GM08714 (cell line): ENCODE data around the gene TANK.
"Not testable (repeated sequence)": the region's sequence is repeated elsewhere in the genome, so short reads cannot be mapped to it uniquely, and the experiment has no call there.

Source experiments
- H3K4me3 ChIP-seq: fragments of 200-500 bp; sonication (Bioruptor generic); 2 replicates; pipeline ENCODE4 v1.5.1; 2014; ENCODE audit warnings: mild to moderate bottlenecking, low read length, inconsistent platforms
- ZNF274 ChIP-seq: IDR thresholded peaks from 2 replicates; pipeline ENCODE4 v1.6.1; 2012; ENCODE audit warnings: mild to moderate bottlenecking, low read depth, low read length

Gene TANK

DNA sequence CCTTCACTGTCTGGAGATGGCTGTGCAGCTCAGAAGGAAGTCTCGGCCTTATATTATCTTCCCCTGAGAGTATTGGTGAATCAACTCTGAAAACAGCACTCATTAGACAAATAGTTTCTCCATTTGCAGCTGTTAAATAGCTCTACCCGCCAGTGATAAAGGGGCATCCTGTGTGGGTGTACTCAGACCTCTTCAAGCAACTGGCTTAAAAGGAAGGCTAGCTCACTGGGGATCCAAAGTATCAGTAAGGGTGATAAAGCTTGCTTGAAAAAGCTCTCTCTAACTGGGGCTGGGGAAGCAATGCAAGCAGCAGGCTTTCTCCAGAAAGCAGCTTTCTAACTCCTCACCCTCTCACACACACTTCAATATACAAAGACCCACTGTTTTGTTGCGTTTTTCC is 83.1 kb downstream of the TANK start:
- TF ChIP-seq ZNF274: no peak
- no peak overlapping the region; the same call in 1 of the 2 replicates for H3K4me3 ChIP-seq

- peak overlapping the region; percentile 61; the same call in 1 of the 2 replicates for H3K4me3 ChIP-seq
- no peak for TF ChIP-seq ZNF274
These were observed 83.7 kb downstream of the TANK start for GRCh38 chr2:161243905-161244304.

- peak overlapping the region; percentile 61 for H3K4me3 ChIP-seq
These were observed 84.4 kb downstream of the TANK start for GRCh38 chr2:161244387-161245260.

DNA sequence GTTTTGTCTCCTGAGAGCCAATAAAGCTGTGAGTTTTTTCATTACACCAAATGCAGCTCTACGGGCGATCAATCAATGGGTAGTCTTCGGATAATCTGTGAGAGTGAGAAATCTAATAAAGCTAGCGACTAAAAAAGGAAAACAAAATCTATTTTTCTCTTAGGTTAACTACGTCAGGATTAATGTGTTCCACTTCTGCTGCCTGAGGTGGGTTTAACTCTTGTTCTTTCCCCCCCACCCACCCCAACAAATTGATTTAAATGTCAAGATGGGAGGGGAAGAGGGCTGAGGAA is 85.0 kb downstream of the TANK start:
- peak overlapping the region; percentile 61 for H3K4me3 ChIP-seq

DNA sequence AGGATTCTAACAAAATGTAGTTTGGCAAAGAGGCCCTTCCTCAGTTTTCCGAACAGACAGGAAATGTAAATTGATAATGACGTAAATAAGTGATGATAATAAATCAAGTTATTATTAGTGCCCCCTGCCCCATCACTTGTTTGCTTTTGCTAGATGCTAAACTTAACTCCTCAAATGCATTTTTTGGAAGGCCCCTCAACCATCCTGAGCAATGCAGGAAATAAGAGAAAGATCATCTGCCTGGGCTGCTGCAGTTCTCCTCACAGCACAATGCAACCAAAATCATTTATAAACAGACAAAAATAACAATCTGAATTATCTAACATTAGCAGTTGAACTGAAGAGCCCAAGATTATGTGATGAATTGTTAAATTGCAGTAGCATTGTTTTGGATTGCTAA is 85.4 kb downstream of the TANK start:
- no peak for TF ChIP-seq ZNF274
- H3K4me3 ChIP-seq: peak overlapping the region; percentile 61

More for the DNA sequence above, 85.0 kb downstream of the TANK start:
- no peak for TF ChIP-seq ZNF274

DNA sequence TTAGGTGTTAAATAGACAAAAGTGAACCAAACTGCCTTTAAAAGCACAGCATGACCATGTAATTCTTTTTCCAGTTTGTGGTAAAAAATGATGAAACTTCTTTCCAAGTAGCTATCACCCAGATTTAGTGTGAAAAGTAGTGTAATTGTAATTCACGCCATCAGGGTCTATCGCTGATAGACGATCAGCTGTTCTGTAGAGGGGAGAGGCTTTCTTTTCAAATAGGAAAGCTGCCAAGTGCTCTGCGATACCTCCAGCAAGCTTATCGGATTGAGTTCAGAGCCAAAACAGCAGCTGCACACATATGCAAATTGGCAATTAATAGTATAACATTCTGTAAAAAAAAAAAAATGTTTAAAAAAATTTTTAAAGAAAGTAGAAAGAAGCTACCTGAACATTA is 86.1 kb downstream of the TANK start:
- TF ChIP-seq ZNF274: no peak
- H3K4me3 ChIP-seq: no peak overlapping the region

GRCh38 chr2:161250864-161251436 is 90.7 kb downstream of the TANK start:
- no peak for TF ChIP-seq ZNF274
- H3K4me3 ChIP-seq: no peak overlapping the region

DNA sequence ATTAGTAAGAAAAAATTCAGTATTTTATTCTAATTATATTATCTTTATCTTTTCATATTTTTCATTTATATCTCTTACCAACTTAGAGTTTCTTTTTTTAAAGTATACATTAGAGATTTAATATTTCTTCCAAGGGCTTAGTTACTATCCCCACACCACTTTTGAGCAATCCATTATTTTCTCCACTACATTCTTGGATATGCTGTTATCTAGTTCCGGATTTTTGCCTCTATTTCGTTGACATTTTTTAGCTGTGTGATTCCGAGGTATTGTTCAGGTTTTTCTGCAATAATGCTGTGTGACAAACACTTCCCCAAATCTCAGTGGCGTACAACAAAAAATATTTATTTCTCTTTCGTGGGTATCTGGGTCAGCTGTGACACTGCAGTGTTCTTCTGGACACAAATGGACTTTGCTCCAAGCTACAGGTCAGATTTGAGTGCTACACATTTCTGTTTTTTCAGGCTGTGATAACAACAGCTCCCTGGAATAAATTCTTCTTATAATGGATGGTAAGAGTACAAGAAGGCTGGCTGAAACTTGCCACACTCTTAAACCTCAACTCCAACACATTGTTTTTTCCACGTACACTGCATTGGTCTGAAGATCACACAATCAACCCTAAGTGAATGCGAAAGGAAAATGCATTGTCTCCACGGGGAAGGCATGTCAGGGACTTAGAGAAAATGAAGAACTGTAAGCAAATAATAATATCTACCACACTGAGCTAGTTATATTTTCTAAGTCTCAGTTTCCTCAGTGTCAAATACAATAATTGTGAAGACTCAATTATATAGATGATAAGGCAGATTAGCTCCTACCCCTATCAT is 97.1 kb downstream of the TANK start:
- no peak for TF ChIP-seq ZNF274
- no peak overlapping the region for H3K4me3 ChIP-seq

- no peak overlapping the region for H3K4me3 ChIP-seq
- no peak for TF ChIP-seq ZNF274
These were observed 105.6 kb downstream of the TANK start for GRCh38 chr2:161265874-161266273.

DNA sequence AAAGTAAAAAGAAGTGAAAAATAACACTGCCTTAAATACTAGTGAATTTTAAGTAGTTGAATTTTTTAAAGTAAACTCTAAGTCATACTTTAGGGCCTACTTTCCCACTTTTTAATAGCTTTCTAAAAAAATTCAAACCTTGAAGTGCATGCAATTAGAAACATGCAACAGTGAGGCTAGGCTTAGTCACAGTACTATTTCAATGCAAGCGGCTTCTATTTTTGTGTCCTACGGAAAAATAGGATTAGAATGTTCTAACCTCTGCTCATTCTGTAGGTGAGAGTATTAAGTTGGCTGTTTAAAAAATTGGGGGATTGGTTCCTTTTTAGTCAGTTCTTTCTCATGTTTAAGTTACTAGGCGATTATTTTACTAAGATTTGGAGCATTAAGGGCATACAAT is 108.9 kb downstream of the TANK start:
- H3K4me3 ChIP-seq: no peak overlapping the region
- no peak for TF ChIP-seq ZNF274

- TF ChIP-seq ZNF274: no peak
- H3K4me3 ChIP-seq: no peak overlapping the region
These were observed 113.0 kb downstream of the TANK start for GRCh38 chr2:161273038-161273760.

GRCh38 chr2:161278564-161279229 is 118.5 kb downstream of the TANK start:
- H3K4me3 ChIP-seq: not testable (repeated sequence)

- not testable (repeated sequence) for H3K4me3 ChIP-seq
These were observed 119.1 kb downstream of the TANK start for GRCh38 chr2:161279230-161279815.

DNA sequence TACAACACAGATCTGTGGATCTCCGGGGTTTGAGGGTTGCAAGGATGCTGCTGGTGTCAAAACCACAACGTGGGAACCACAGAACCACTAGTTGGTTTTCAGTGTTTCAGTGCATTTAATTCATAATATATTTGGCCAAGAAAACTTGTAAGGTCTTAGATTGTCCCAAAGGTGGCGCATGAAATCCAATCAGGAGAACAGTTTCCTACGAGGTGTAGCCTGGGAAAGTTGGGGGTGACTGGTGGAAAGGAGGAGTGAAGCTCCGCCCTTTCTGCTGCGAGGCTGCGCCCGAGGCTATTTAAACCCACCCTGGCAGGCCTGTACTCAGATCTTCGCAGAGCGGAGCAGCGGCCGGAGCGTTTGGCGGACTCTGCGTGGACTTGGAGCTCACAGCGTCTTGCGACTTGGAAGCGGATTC is 120.7 kb downstream of the TANK start:
- not testable (repeated sequence) for H3K4me3 ChIP-seq

DNA sequence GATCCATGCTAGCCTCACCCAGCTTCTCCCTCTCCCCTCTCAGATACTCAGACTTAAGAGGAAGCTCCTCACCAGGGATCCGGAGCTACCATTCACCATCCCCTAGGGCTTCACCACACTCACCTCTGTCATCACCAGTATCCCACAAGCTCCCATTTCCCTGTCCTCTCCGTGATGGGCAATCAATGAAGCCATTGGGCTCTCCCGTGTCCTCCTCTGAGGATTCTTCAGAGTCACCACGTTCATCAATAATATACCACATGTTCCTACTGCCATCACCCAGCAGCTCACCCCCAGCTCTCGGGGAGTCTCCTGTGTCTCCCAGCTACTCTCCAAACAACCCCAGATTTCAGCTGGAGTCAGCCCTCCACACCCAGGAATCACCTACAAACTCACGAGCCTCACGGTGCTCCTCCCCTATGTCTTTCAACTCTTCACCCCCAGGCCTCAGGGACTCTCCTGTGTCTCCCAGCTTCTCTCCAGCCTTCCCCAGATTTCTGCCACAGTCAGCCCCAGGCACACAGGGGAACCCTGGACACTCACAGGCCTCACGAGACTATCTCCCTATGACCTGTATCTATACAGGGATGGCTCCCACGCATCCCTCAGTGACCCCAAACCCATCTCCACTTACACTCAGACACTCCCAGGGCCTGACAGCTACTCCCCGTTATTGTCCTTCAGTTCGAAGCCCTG is 121.5 kb downstream of the TANK start:
- H3K4me3 ChIP-seq: not testable (repeated sequence)

GRCh38 chr2:161282311-161282644 is 122.0 kb downstream of the TANK start:
- not testable (repeated sequence) for H3K4me3 ChIP-seq
